Calu3 (cell line): ENCODE results near the gene AGO1. TPM values are rescaled to one million over a fixed set of nuclear protein-coding genes. Genes with fewer than 3 reads are reported as not detected.

Experiments used
- BruUV-seq: library from RNA; stranded (reverse); fragments of 400-500 nt; replicated peaks from 2 replicates; lab custom pipeline; 2021; lab: Mats Ljungman, UMichigan
- CTCF ChIA-PET: fragments of 300-600 bp; sonication (Branson Sonifier 250); formaldehyde crosslinking; loops from one replicate; lab custom pipeline; 2022; ENCODE audit warnings: antibody characterized with exemption; lab: Charles Lee
- DNase-seq: peaks from one replicate; pipeline ENCODE4 v3.0.0; 2022
- H3K27ac Mint-ChIP-seq: one replicate; pipeline ENCODE4 v1.8.0; 2022; ENCODE audit warnings: mixed read lengths; ENCODE audit not compliant: unreplicated experiment
- H3K27me3 Mint-ChIP-seq: one replicate; pipeline ENCODE4 v1.8.0; 2022; ENCODE audit warnings: mixed read lengths; ENCODE audit not compliant: unreplicated experiment
- H3K36me3 Mint-ChIP-seq: one replicate; pipeline ENCODE4 v1.8.0; 2022; ENCODE audit warnings: mild to moderate bottlenecking, moderate library complexity, mixed read lengths; ENCODE audit not compliant: insufficient read depth, unreplicated experiment
- H3K4me1 Mint-ChIP-seq: one replicate; pipeline ENCODE4 v1.8.0; 2022; ENCODE audit warnings: mild to moderate bottlenecking, low read depth, mixed read lengths; ENCODE audit not compliant: unreplicated experiment
- H3K4me3 Mint-ChIP-seq: one replicate; pipeline ENCODE4 v1.8.0; 2022; ENCODE audit warnings: mild to moderate bottlenecking, low read depth, moderate library complexity, mixed read lengths; ENCODE audit not compliant: unreplicated experiment
- H3K9me3 Mint-ChIP-seq: one replicate; pipeline ENCODE4 v1.8.0; 2022; ENCODE audit warnings: low read depth, mixed read lengths; ENCODE audit not compliant: unreplicated experiment
- CTCF ChIP-seq: fragments of 200-600 bp; IDR thresholded peaks from one replicate; pipeline ENCODE4 v1.8.0; 2022; ENCODE audit warnings: antibody characterized with exemption; ENCODE audit not compliant: unreplicated experiment
- intact Hi-C: fragments of 100-400 bp; cut with micrococcal nuclease; formaldehyde crosslinking; loops from one replicate; pipeline ENCODE4 v1.10.0; 2022; ENCODE audit not compliant: unreplicated experiment
- total RNA-seq: library from RNA; stranded (reverse); gene quantifications from 2 replicates; pipeline ENCODE4 v1.2.3, GENCODE V29; 2022

AGO1 gene
- total RNA-seq, 1 experiment from 2014 or later = 34.4 TPM

DNA sequence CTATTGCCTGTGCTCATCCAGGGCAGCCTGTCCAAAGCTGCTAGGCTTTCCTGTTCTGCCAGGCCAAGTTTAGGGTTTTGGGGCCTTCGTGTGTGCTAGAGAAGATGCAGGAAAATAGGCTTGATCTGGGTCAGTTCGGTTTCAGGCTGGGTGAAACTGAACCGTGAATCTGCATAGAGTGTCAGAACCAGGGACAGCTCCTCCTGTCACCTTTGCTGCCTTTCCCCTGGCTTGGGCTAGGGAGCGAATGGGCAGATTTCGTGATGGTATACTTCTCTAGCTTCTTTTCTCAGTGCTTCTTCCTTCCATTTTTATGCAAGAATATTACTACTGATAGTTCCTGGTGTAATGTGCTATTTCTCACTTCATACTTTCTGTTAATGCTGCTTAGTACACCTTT is 6.0 kb upstream of the AGO1 start:
- TF ChIP-seq CTCF = no peak
- peaks cover 4% of the 10 kb centered on the region for H3K4me1 Mint-ChIP-seq
- CTCF ChIA-PET = interaction anchor here (0.9 kb wide), 1 partner anchor 10 kb away, joined by 3 read pairs; no protein-coding TSS in a partner anchor

DNA sequence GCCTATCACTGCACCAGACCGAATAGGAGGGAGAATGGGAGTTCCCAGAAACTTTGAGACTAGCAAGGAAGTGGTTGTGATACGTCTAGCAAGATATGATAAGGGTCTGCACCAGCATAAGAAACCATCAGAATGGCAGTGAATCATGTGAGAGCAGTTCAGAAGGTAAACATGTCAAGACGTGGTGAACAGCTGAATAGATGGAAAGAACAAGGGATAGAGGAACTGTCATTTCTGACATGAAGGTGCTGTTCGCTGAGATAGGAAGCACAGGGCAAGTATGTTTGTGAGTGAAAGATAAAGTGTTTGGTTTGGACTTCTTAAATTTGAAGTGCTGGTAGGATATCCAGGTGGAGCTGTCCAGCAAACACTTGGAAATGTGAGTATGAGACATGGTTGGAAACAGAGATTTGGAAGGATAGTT is 1.1 kb upstream of the AGO1 start:
- no peak overlapping the region for H3K27ac Mint-ChIP-seq
- no peak for DNase-seq
- H3K4me1 Mint-ChIP-seq = peaks cover 23% of the 10 kb centered on the region
- CTCF ChIA-PET = interaction anchor here (0.6 to 1.3 kb wide), 2 partner anchors 9 to 193 kb away, joined by 3 read pairs; no protein-coding TSS in a partner anchor
- H3K27me3 Mint-ChIP-seq = peaks cover 15% of the 10 kb centered on the region
- BruUV-seq = no TSS peak
- TF ChIP-seq CTCF = no peak
- intact Hi-C loops = no loop called here
- H3K4me3 Mint-ChIP-seq = peak overlapping the region; percentile 98
- peaks cover 10% of the 10 kb centered on the region for H3K36me3 Mint-ChIP-seq
- H3K9me3 Mint-ChIP-seq = no peaks in the 10 kb centered on the region

More for the DNA sequence above, 6.0 kb upstream of the AGO1 start:
- Mint-ChIP-seq H3K36me3 (no peaks in the 10 kb centered on the region), H3K9me3 (no peaks in the 10 kb centered on the region), H3K27ac (no peak overlapping the region), H3K4me3 (no peak overlapping the region), H3K27me3 (peaks cover 8% of the 10 kb centered on the region)
- no peak for DNase-seq
- BruUV-seq = no TSS peak
- intact Hi-C loops = no loop called here

DNA sequence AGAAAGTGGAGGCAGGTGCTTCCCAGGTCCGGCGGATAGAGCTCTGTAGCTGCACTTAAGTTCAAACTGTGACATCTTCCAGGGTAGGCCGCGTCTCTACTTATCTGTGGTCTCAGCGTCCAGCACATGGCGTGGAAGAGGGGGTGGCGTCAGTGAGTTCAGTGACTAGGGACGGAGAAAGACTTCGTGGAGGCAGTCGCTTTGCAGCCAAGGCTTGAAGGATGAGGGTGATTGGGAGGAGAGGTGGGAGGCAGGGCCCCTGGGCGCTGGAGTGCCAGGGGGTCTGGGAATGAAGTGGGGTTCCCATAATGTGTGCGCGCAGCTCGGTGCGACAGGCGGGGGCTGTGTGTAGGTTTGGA is 444 bp upstream of the AGO1 start:
- peaks cover 15% of the 10 kb centered on the region for H3K27me3 Mint-ChIP-seq
- intact Hi-C loops = no loop called here
- no peak overlapping the region for H3K27ac Mint-ChIP-seq
- DNase-seq = no peak
- peaks cover 10% of the 10 kb centered on the region for H3K36me3 Mint-ChIP-seq
- peaks cover 30% of the 10 kb centered on the region for H3K4me1 Mint-ChIP-seq
- H3K4me3 Mint-ChIP-seq = peak overlapping the region; percentile 98
- CTCF ChIA-PET = interaction anchor here (1.3 kb wide), 1 partner anchor 9 kb away, joined by 3 read pairs; no protein-coding TSS in a partner anchor
- TF ChIP-seq CTCF = no peak
- no peaks in the 10 kb centered on the region for H3K9me3 Mint-ChIP-seq
- no TSS peak for BruUV-seq

DNA sequence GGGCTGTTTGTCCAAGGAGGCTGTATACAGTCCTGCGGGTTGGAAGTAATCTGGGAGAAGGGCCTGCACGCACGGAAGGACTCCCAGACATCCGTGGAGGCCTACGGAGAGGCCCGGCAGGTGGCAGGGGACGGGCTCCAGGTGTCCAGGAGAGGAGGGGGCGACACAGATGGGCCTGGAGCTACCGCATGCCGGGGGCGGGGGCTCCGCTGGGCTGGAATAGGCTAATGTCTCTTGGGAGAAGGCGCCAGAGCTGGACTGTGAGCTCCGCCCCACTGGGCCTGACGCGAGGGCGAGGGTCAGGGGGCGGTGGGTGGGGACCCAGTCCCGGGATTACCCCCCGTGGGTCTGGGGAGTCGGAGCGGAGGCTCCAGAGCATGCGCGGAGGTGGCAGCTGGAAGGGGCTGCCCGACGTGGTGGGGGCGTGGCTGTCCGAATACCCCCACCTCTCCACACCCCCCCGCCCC is 659 bp downstream of the AGO1 start:
- H3K4me1 Mint-ChIP-seq = peaks cover 35% of the 10 kb centered on the region
- DNase-seq = peak; percentile 35
- H3K27ac Mint-ChIP-seq = no peak overlapping the region
- peak overlapping the region; percentile 98 for H3K4me3 Mint-ChIP-seq
- TF ChIP-seq CTCF = no peak
- BruUV-seq = no TSS peak
- CTCF ChIA-PET = interaction anchor here (0.6 to 0.7 kb wide), 4 partner anchors 13 to 391 kb away, joined by 3 to 4 read pairs (median 3); no protein-coding TSS in a partner anchor
- peaks cover 15% of the 10 kb centered on the region for H3K27me3 Mint-ChIP-seq
- no peaks in the 10 kb centered on the region for H3K9me3 Mint-ChIP-seq
- H3K36me3 Mint-ChIP-seq = peaks cover 10% of the 10 kb centered on the region
- intact Hi-C loops = no loop called here
